Inflammatory macrophage treated with lipopolysaccharide for 1 hour (primary cell): ENCODE measurements around the gene CENPB.
"Not testable (repeated sequence)": the region's sequence is repeated elsewhere in the genome, so short reads cannot be mapped to it uniquely, and the experiment has no call there.

Experiments
- DNase-seq, 2 donors: peaks; one replicate each; pipeline ENCODE4 v3.0.0-alpha.2; 2020 to 2022

CENPB gene, protein sequence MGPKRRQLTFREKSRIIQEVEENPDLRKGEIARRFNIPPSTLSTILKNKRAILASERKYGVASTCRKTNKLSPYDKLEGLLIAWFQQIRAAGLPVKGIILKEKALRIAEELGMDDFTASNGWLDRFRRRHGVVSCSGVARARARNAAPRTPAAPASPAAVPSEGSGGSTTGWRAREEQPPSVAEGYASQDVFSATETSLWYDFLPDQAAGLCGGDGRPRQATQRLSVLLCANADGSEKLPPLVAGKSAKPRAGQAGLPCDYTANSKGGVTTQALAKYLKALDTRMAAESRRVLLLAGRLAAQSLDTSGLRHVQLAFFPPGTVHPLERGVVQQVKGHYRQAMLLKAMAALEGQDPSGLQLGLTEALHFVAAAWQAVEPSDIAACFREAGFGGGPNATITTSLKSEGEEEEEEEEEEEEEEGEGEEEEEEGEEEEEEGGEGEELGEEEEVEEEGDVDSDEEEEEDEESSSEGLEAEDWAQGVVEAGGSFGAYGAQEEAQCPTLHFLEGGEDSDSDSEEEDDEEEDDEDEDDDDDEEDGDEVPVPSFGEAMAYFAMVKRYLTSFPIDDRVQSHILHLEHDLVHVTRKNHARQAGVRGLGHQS

DNA sequence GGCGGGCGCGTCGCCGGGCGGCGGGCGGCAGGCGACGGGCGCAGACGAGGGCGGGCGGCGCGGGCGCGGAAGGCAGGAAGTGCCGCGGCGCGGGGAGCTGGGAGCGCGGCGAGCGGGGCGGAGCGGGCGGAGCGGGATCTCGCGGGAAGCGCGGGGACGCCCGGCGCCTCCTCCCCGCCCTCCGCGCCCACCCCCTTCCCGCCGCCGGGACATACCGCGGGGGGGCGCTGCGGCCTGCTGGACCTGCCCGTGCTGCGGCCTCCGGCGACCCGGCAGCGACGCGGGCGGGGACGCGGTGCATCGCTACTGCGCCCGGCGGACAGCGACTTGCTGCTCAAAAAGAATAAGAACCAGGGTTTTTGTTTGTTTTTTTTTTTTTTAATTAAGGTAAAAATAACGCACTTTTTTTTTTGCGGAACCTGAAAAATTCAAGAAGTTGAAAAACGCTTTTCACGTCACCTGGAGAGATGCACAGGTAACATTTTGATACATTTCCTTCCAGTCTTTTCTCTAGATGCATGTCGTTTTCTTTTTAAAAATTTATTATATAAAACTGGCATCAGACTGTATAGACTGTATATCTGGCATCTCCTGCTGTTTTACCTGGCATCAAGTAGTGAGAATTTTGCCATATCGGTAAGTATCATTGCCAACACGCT lies at the start of gene CENPB:
TSS of gene CENPB (minus strand) at position 76 of the 659 bp plus-strand sequence. CDS start 257 bp downstream, outside the sequence.
- DNase-seq = peak; percentile 81 to 93

DNA sequence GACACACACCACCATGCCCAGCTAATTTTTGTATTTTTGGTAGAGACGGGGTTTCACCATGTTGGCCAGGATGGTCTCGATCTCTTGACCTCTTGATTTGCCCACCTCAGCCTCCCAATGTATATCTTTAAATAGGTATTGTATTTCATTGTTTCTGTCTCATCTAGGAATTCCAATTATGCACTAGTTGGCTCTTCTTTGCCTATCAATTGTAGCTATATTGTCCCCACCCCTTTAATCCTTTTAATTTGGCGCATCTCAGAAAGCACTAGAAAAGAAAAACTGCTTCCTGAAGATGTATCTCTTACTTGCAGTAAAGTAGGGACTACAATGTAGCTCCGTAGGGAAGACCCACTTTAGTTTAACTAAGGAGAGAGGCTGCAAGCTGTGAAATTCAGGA lies 49.6 kb upstream of the CENPB start:
- no peak for DNase-seq

DNA sequence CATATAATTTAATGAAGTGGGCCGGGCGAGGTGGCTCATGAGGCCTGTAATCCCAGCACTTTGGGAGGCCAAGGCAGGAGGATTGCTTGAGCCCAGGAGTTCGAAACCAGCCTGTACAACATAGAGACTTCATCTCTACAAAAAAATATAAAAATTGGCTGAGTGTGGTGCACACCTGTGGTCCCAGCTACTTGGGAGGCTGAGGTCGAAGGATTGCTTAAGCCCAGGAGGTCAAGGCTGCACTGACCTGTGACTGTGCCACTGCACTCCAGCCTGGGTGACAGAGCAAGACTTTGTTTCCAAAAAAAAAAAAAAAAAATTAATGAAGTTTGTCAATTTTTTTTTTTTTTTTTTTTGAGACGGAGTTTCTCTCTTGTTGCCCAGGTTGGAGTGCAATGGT lies 43.4 kb upstream of the CENPB start:
- DNase-seq = not testable (repeated sequence)

DNA sequence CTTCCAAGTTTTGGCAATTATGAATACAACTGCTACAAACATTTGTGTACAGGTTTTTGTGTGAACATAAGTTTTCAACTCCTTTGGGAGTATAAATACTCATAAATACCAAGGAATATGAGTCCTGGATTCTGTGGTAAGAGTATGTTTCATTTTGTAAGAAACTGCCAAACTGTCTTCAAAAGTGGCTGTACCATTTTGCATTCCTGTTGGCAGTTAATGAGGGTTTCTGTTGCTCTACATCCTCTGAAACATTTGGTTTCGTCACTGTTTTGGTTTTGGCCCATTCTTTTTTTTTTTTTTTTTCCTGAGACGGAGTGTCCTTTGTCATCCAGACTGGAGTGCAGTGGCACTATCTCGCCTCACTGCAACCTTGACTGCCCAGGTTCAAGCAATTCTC lies 42.3 kb upstream of the CENPB start:
- no peak for DNase-seq

DNA sequence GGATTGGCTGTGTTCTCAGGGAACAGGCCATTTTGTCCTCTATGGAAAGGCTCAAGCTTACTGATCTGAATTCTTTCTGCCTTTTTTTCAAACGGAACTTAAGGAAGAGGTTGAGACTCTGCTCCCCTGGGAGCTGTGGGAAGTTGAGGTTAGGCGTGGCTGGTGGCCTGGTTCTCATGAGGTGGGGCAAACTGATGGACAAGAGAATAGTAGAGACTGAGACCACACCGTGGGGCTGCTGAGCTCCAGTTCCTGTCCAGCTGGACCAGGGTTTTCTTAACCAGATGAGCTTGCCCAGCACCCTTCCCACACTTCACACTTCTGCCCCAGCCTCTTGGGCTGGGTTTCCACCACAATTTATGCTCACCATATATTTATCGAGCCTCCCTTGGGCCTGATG lies 39.9 kb upstream of the CENPB start:
- DNase-seq = no peak

DNA sequence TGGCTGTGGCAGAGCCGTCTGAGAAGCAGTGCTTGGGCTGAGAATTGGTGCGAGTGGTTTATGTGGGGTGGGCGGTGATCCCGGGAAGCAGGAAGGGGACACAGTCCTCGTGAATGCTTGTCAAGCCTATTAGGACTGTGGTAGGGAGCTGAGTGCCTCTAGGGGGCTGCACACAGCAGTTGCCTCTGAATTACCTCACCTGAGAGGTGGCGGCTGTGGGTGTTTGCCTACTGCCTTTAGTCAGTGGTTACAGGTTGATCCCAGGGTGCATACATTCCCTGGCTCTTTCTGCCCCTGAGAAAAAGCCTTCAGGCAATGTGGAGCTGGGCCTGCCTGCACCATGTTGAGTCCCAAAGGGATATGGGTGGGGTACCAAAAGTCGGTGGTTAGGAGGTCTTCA lies 39.0 kb upstream of the CENPB start:
- no peak for DNase-seq

DNA sequence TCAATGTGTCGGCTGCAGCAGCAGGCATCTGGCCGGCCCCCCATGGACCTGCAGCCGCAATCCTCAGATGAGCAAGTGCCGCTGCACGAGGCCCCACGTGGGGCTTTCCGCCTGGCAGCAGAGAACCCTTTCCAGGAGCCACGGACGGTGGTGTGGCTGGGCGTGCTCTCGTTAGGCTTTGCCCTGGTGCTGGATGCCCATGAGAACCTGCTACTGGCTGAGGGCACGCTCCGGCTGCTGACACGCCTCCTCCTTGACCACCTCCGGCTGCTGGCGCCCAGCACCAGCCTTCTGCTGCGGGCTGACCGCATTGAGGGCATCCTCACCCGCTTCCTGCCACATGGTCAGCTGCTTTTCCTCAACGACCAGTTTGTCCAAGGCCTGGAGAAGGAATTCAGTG lies 37.3 kb upstream of the CENPB start:
- no peak for DNase-seq

DNA sequence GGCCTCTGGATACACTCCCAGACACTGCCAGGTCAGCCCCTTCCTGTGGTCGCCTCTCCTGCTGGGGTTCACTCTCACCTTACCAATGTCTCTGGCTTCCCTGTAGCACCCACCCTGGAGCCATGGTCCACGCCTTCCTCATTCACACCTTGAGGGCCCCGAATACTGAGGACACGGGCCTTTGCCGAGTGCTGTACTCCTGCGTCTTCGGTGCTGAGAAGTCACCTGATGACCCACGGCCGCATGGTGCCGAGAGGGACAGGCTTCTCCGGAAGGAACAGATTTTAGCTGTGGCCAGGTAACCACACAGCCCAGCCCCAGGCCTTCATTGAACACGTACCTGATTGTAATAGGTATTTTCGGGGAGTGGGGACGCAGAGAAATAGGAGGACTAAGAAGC lies 35.5 kb upstream of the CENPB start:
- DNase-seq = no peak

DNA sequence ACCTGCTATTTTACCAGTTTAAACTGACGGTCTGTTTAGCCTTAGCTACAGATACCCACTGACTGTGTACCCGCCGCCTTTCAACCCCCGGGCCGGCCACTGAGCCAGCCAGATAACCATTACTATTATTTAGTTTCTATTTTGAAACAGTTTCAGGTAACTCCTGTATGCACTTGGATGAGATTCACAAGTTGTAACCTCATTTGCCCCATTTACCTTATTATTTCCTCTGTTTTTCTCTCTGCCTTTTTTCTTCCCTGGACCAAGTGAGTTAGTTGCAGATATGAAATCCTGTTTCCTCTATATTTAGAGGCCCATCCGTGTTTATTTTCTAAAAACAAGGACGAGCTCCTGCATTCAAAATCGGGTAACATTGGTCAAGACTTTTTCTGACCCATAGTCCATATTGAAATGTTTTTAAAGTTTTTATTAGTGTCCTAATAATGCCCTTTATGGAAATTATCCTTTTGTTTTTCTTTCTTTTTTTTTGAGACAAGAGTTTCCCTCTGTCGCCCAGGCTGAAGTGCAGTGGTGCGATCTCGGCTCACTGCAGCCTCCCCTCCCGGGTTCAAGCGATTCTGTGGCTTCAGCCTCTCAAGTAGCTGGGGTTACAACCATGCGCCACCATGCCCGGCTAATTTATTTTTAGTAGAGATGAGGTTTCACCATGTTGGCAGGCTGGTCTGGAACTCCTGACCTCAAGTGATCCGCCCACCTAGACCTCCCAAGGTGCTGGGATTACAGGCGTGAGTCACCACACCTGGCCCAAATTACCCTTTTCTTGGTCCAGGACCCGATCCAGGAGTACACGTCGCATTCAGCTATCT lies 34.6 kb upstream of the CENPB start:
- no peak for DNase-seq

DNA sequence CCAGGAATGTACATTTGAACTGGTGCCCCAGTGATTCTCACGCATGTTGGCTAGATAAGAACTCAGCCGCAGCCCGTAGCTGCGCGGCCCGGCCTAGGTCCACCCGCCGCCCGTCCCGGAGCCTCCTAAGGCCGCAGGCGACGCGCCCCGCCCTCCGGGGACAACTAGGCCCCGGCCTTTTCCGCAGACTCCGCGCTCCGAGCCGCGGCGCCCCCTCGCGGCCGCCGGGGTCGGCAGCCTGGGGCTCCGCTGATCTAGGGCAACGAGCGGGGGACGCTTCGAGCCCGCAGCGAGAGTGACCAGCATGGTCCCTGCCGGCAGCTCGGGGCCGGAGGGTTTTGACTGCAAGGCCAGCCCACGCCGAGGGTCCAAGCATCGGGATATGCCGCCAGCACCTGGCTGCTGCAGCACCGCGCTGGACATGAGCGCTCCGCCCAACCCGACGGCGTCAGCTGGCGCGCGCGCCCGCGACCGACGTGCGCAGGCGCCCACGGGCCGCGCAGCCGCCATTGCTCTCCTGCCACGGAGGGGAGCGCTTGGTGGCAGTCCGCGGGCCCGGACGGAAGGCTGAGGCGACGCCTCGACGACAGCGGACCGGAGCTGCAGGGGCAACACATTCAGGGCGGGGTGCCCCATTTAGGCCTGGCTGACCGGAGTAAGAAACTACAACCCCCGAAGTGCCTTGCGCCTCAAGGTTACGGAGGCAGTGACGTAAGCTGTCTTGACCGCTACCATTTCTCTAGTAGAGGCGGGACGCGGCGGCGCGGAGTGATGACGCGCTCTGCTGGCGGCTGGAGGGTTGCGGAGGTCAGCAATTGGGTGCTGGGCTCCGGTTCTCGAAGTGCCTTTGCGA lies 33.7 kb upstream of the CENPB start, which contains the start of gene AP5S1:
TSS of gene AP5S1 (plus strand) at position 500 of the 853 bp plus-strand sequence. CDS start 1,571 bp downstream, outside the sequence.
- peak; percentile 92 to 99 for DNase-seq

DNA sequence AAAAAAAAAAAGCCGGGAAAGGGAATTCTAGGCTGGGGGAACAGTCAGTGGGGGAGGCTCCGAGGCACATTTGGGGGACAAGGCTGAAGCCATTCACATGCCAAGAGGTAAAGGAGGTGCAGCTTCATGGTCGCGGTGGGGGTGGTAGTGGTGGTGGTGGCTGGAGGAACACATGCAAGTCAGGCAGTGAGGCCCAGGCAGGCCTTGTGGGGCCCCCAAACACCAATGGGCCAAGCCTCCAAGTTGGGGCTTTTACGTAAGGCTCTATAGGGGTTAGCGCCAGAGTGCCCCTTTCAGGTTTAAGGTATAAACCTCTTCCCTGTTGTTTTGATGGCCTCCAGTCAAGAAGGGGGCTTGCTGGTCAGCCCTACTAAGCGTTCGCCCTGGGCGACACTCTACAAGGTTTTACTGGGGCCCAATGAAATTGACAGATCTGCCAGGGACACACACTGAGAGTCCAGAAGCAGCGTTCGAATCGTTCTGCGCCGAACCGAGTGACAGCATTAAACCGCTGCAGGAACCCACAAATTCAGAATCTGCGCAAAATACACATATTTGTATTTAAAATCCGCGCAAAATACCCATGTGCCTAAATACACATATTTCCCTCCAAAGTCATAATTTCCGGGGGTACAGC lies 33.0 kb upstream of the CENPB start:
- DNase-seq = no peak

DNA sequence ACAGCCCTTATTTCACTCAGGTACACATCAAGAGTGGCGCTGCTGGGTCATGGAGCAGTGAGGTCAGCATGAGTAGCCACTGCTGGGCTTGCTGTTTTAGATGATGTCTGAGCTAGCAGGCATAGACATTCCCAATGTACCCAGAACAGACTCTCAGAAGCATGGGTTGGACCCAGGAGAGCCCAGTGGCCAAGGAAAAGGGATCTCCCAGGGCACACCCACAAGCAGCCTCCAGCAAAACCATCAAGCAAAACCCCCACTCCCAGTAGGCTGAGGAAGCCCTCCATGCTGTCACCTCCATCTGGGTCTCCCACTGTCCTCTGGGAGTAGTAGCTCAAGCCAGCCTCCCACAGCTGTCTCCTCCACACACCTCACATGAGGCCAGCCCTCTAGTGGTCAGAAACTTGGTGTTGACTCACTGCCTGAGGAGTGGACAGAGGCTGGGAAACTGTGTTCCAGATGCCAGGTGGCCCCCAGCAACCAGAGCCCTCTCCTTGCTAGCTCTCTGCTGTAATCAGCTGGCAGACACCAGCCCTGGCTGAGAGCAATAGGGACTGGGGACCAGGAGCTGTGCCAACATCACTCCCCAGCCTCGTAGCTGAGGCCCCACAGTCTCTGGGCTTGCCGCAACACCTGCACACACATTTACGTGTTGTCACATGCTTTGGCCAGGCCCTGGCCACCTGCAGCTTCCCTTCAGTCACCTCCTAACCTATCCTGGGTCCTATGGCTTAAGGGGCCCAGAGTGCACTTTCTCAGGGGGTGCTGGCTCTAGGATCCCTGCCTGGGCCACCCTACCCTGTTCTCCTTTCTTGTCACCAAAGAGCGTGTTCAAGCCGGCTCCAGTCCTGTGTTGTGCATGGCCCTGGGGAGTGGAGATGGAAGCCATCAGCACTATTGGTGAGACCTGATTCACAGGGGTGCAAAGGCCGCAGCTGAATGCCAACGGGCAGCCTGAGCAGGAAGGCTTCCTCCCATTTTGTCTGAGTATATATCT lies 31.9 kb upstream of the CENPB start:
- DNase-seq = peak; percentile 70 to 83

DNA sequence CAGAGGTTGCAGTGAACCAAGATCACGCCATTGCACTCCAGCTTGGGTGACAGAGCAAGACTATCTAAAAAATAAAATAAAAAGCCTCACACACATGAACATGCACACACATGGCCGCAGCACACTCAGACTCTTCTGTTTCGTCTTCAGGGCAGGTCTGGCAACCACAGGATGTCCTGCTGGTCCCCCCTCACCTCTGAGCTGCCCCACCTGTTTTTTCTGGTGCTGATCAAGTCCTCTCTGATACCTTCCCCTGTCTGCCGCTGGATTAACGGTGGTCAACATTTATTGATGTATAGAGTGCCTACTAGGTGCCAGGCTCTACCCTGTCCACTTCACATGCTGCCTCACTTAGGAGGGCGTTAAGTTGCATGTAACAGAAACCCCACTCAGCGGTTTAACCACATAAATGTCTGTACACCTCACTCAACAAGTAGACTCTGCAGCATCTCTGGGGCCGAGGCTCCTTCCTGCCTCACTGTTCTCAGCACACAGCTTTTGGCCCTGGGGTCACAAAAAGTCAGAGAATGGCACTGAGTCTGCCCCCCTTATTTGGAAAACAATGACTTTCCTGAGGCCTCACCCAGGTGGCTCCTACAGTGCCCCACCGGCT lies 29.3 kb upstream of the CENPB start:
- no peak for DNase-seq

DNA sequence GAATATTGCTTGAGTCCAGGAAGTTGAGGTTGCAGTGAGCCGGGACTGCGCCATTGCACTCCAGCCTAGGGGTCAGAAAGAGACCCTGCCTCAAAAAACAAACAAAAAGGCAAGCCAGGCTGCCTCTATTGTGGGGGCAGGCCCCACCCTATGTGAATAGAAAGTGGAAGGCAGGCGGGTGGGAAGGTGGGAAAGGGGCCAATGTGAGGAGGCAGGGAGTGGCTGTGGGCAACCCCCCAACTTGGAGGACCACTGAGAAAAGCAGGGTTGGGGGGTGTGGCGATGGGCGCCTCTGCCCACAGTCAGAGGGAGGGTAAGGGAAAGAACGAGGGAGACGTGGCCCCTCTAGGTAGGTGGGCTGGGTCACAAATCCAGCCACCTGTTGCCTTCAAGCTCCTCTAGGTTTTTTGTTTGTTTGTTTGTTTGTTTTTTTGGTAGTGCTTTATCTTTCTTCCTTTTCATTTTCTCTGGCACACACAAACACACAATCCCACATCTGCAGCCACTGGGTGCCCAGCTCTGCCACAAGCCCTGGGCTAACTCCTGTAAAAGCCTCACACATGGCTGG lies 28.5 kb upstream of the CENPB start:
- no peak for DNase-seq

DNA sequence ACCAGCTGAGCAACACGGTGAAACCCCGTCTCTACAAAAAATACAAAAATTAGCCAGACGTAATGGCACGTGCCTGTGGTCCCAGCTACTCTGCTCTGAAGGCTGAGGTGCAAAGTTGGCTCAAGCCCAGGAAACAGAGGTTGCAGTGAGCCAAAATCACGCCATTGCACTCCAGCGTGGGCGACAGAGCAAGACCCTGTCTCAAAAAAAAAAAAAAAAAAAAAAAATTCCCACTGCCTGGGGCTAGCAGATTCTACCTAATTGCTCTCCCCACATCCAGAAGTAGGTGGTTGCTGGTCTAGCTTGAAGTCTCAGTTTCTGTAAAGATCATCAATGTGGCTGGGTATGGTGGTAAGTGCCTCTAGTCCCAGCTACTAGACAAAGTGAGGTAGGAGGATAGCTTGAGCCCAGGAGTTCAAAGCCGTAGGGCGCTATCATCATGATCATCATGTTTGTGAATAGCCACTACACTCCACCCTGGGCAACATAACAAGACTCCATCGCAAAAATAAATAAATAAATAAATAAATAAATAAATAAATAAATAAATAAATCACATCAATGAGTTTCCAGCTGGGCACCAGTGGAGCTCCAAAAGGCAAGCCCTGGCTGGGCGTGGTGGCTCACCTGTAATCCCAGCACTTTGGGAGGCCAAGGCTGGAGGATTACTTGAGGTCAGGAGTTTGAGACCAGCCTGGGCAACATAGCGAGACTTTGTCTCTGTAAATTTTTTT lies 27.5 kb upstream of the CENPB start:
- DNase-seq = no peak

DNA sequence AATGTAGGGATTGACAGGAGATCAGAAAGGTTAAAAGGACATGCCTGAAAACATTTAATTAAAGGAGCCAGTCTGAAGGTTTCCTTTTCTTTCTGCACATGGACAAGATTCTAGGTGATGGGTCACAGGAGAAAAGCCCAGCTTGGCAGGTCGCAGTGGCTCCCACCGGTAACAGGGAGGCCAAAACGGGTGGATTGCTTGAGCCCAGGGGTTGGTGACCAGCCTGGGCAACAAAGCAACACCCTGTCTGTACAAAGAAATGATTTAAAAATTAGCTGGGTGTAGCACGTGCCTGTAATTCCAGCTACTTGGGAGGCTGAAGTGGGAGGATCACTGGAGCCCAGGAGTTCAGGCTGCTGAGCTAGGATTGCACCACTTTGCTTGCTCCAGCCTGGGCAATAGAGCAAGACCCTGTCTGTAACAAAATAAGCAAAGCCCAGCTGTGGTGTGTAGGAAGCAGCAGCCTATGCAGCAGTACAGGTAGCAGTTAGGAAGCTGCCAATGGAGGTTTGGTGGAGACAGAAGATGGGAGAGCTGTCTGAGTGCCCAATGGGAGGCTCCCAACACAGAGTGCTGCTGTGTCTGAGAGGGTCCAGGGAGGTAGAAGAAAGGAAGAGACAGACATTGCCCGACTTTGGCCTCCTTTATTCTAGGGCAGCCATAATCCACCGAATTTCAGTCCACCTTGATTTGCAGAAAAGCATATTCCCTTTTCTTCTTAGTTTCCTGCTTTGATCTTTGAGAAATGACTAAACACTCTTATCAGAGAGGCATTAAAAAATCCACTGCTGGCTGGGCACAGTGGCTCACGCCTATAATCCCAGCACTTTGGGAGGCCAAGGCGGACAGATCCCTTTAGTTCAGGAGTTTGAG lies 26.7 kb upstream of the CENPB start:
- no peak for DNase-seq

DNA sequence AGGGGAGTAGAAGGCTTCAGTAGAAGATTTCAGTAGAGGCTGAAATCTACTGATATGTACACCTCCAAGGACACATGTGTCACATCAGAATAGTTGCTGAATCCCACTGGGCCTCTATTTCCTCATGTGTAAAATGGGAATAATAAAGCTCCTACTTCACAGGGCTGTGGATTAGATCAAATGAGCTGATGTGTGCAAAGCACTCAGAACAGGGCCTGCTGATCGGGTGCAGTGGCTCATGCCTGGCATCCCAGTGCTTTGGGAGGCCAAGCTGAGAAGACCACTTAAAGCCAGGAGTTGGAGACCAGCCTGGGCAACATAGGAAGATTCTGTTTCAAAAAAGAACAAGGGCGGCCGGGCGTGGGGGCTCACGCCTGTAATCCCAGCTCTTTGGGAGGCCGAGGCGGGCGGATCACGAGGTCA lies 25.7 kb upstream of the CENPB start:
- no peak for DNase-seq
